Astrocyte (in vitro differentiated cells and primary cell): ENCODE results near the gene NR3C1. TPM values are rescaled to one million over a fixed set of nuclear protein-coding genes. Genes with fewer than 3 reads are reported as not detected.
"Not testable (repeated sequence)": the region's sequence is repeated elsewhere in the genome, so short reads cannot be mapped to it uniquely, and the experiment has no call there.

ENCODE experiments used
- DNase-seq: peaks from one replicate; pipeline ENCODE4 v3.0.0-alpha.2; 2010; ENCODE audit warnings: low read depth
- FAIRE-seq: peaks from 2 replicates; lab custom pipeline; 2011; peaks lifted over from hg19 to GRCh38; lab: Jason Lieb, UNC
- H2AFZ ChIP-seq: 2 replicates; pipeline ENCODE4 v1.6.0; 2012; ENCODE audit warnings: low read depth, low read length, inconsistent platforms
- H3K27ac ChIP-seq: 2 replicates; pipeline ENCODE4 v1.5.1; 2011; ENCODE audit warnings: low read depth, low read length, inconsistent platforms
- H3K27me3 ChIP-seq: 2 replicates; pipeline ENCODE4 v1.6.0; 2011; ENCODE audit warnings: low read length, inconsistent platforms; ENCODE audit not compliant: insufficient read depth
- H3K36me3 ChIP-seq: 2 replicates; pipeline ENCODE4 v1.5.1; 2011; ENCODE audit warnings: low read length, inconsistent platforms; ENCODE audit not compliant: insufficient read depth
- H3K4me1 ChIP-seq: 2 replicates; pipeline ENCODE4 v1.5.1; 2011; ENCODE audit warnings: low read length, inconsistent platforms; ENCODE audit not compliant: insufficient read depth
- H3K4me2 ChIP-seq: 2 replicates; pipeline ENCODE4 v1.6.0; 2012; ENCODE audit warnings: low read length, inconsistent platforms
- H3K4me3 ChIP-seq: 2 replicates; pipeline ENCODE4 v1.5.1; 2011; ENCODE audit warnings: low read depth, mild to moderate bottlenecking, low read length, inconsistent platforms; ENCODE audit not compliant: insufficient read depth
- H3K79me2 ChIP-seq: 2 replicates; pipeline ENCODE4 v1.6.0; 2012; ENCODE audit warnings: mild to moderate bottlenecking, low read length, inconsistent platforms; ENCODE audit not compliant: insufficient read depth
- H3K9ac ChIP-seq: 2 replicates; pipeline ENCODE4 v1.6.0; 2012; ENCODE audit warnings: mild to moderate bottlenecking, low read length, inconsistent platforms
- H3K9me3 ChIP-seq: 2 replicates; pipeline ENCODE4 v1.5.1; 2012; ENCODE audit warnings: low read depth, mild to moderate bottlenecking, low read length, inconsistent platforms; ENCODE audit not compliant: insufficient read depth
- H4K20me1 ChIP-seq: 2 replicates; pipeline ENCODE4 v1.6.0; 2012; ENCODE audit warnings: low read length, inconsistent platforms; ENCODE audit not compliant: insufficient read depth
- H3K27ac Mint-ChIP-seq: one replicate; pipeline ENCODE4 v1.8.0; 2021; ENCODE audit warnings: mild to moderate bottlenecking, mixed read lengths; ENCODE audit not compliant: unreplicated experiment
- H3K27me3 Mint-ChIP-seq: one replicate; pipeline ENCODE4 v1.8.0; 2021; ENCODE audit warnings: low read depth, mixed read lengths; ENCODE audit not compliant: unreplicated experiment
- H3K36me3 Mint-ChIP-seq: one replicate; pipeline ENCODE4 v1.8.0; 2021; ENCODE audit warnings: low read depth, mixed read lengths; ENCODE audit not compliant: unreplicated experiment
- H3K4me1 Mint-ChIP-seq: one replicate; pipeline ENCODE4 v1.8.0; 2021; ENCODE audit warnings: low read depth, mixed read lengths; ENCODE audit not compliant: unreplicated experiment
- H3K4me3 Mint-ChIP-seq: one replicate; pipeline ENCODE4 v1.8.0; 2021; ENCODE audit warnings: mild to moderate bottlenecking, moderate library complexity, mixed read lengths; ENCODE audit not compliant: unreplicated experiment
- H3K9me3 Mint-ChIP-seq: one replicate; pipeline ENCODE4 v1.8.0; 2021; ENCODE audit warnings: mild to moderate bottlenecking, mixed read lengths; ENCODE audit not compliant: unreplicated experiment
- CTCF ChIP-seq: IDR thresholded peaks from 2 replicates; pipeline ENCODE4 v1.5.1; 2011; ENCODE audit warnings: low read depth, mild to moderate bottlenecking, inconsistent platforms, low read length, moderate library complexity; ENCODE audit not compliant: insufficient read depth
- EZH2 ChIP-seq: IDR thresholded peaks from 2 replicates; pipeline ENCODE4 v1.6.1; 2012; ENCODE audit warnings: mild to moderate bottlenecking, low read length, inconsistent platforms; ENCODE audit not compliant: insufficient read depth
- total RNA-seq: library from RNA; stranded (reverse); gene quantifications from 2 replicates; pipeline ENCODE4 v1.2.1, GENCODE V29; 2021

NR3C1 gene
- total RNA-seq, 1 donor from 2014 or later = 35.4 TPM

GRCh38 chr5:143331956-143332355 is 71.5 kb downstream of the NR3C1 start:
- H3K4me3 Mint-ChIP-seq = no peak overlapping the region
- FAIRE-seq (no peak), DNase-seq (no peak)
- Histone ChIP-seq H3K9ac (no peak overlapping the region), H3K27ac (no peak overlapping the region), H3K9me3 (no peaks in the 10 kb centered on the region), H3K4me2 (no peak overlapping the region), H3K36me3 (no peaks in the 10 kb centered on the region), H3K4me1 (no peaks in the 10 kb centered on the region), H3K27me3 (no peaks in the 10 kb centered on the region), H4K20me1 (peaks cover 31% of the 10 kb centered on the region), H3K4me3 (no peak overlapping the region), H3K79me2 (peaks cover 72% of the 10 kb centered on the region), H2AFZ (no peak overlapping the region)
- H3K36me3 Mint-ChIP-seq = peaks cover 5% of the 10 kb centered on the region
- no peak overlapping the region for H3K27ac Mint-ChIP-seq
- no peaks in the 10 kb centered on the region for H3K27me3 Mint-ChIP-seq
- TF ChIP-seq CTCF = no peak
- TF ChIP-seq EZH2 = no peak
- no peaks in the 10 kb centered on the region for H3K9me3 Mint-ChIP-seq
- peaks cover 5% of the 10 kb centered on the region for H3K4me1 Mint-ChIP-seq

GRCh38 chr5:143329843-143330242 is 73.6 kb downstream of the NR3C1 start:
- no peak for FAIRE-seq
- Histone ChIP-seq H3K36me3 (no peaks in the 10 kb centered on the region), H3K9me3 (no peaks in the 10 kb centered on the region), H3K27me3 (no peaks in the 10 kb centered on the region), H3K4me3 (no peak overlapping the region), H3K79me2 (peaks cover 73% of the 10 kb centered on the region), H3K4me2 (no peak overlapping the region), H3K27ac (no peak overlapping the region), H3K9ac (no peak overlapping the region), H2AFZ (no peak overlapping the region), H4K20me1 (peaks cover 25% of the 10 kb centered on the region), H3K4me1 (no peaks in the 10 kb centered on the region)
- H3K27me3 Mint-ChIP-seq = no peaks in the 10 kb centered on the region
- no peak for DNase-seq
- no peak for TF ChIP-seq EZH2
- TF ChIP-seq CTCF = no peak
- H3K4me3 Mint-ChIP-seq = no peak overlapping the region
- H3K36me3 Mint-ChIP-seq = peaks cover 8% of the 10 kb centered on the region
- peaks cover 5% of the 10 kb centered on the region for H3K4me1 Mint-ChIP-seq
- no peaks in the 10 kb centered on the region for H3K9me3 Mint-ChIP-seq
- H3K27ac Mint-ChIP-seq = no peak overlapping the region

- Mint-ChIP-seq H3K9me3 (no peaks in the 10 kb centered on the region), H3K27ac (no peak overlapping the region), H3K4me1 (peaks cover 1% of the 10 kb centered on the region), H3K36me3 (peaks cover 9% of the 10 kb centered on the region), H3K4me3 (no peak overlapping the region), H3K27me3 (no peaks in the 10 kb centered on the region)
- TF ChIP-seq EZH2 (no peak), CTCF (no peak)
- H3K79me2 ChIP-seq = peaks cover 80% of the 10 kb centered on the region
- no peak overlapping the region for H3K27ac ChIP-seq
- no peak for FAIRE-seq
- H3K4me1 ChIP-seq = no peaks in the 10 kb centered on the region
- H3K9me3 ChIP-seq = no peaks in the 10 kb centered on the region
- no peak overlapping the region for H3K4me2 ChIP-seq
- no peak overlapping the region for H3K4me3 ChIP-seq
- no peaks in the 10 kb centered on the region for H3K27me3 ChIP-seq
- no peak for DNase-seq
- H4K20me1 ChIP-seq = peaks cover 23% of the 10 kb centered on the region
- no peaks in the 10 kb centered on the region for H3K36me3 ChIP-seq
- no peak overlapping the region for H3K9ac ChIP-seq
- no peak overlapping the region for H2AFZ ChIP-seq
These were observed 74.8 kb downstream of the NR3C1 start for GRCh38 chr5:143328589-143329220.

- not testable (repeated sequence) for DNase-seq, H2AFZ ChIP-seq, H3K27ac ChIP-seq, H3K27ac Mint-ChIP-seq, FAIRE-seq, H3K4me2 ChIP-seq, H3K4me1 ChIP-seq, H3K36me3 ChIP-seq, H3K36me3 Mint-ChIP-seq, H3K9me3 Mint-ChIP-seq, H3K27me3 ChIP-seq, H3K4me3 Mint-ChIP-seq, H3K4me1 Mint-ChIP-seq, H3K9ac ChIP-seq, H3K4me3 ChIP-seq, H3K27me3 Mint-ChIP-seq, H3K9me3 ChIP-seq
- peaks cover 84% of the 10 kb centered on the region for H3K79me2 ChIP-seq
- peaks cover 13% of the 10 kb centered on the region for H4K20me1 ChIP-seq
These were observed 78.4 kb downstream of the NR3C1 start for GRCh38 chr5:143325086-143325485.
